Measurements from ENCODE around the gene TDRD15.

DNA sequence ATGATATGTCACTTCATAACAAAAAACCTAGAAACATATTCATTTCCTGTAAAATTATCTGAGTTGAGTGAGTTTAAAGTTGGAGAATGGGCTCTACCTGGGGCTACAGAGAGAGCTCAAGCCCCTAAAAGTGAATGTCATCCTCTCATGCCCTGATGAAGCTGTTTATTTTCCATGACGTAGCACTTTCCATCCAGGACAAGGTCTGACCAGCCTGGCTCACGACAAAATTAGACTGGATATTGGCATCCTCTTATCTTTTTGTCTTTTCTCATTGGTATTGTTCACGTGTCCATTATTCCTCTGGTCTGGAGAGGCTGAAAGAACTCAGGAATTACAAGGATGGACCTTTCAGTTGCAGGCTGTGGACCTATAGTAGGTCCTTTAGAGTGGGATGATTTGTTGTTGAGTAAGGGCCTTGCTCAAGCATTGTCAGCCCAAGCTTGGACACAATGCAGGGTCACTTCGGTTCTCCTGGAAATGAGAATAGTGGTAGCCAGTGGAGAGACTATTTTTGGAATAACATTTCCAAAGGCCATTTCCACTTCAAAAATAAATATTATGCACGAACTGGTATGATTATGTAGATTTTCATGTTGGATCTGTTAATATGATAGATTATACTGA is 24.4 kb upstream of the TDRD15 start:
- TF ChIP-seq, protein P1, sequence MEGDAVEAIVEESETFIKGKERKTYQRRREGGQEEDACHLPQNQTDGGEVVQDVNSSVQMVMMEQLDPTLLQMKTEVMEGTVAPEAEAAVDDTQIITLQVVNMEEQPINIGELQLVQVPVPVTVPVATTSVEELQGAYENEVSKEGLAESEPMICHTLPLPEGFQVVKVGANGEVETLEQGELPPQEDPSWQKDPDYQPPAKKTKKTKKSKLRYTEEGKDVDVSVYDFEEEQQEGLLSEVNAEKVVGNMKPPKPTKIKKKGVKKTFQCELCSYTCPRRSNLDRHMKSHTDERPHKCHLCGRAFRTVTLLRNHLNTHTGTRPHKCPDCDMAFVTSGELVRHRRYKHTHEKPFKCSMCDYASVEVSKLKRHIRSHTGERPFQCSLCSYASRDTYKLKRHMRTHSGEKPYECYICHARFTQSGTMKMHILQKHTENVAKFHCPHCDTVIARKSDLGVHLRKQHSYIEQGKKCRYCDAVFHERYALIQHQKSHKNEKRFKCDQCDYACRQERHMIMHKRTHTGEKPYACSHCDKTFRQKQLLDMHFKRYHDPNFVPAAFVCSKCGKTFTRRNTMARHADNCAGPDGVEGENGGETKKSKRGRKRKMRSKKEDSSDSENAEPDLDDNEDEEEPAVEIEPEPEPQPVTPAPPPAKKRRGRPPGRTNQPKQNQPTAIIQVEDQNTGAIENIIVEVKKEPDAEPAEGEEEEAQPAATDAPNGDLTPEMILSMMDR (IDR thresholded peaks at IDR 0.05): no peak
- no peak for TF ChIP-seq EZH2phosphoT487 (IDR thresholded peaks at IDR 0.05)
